ENCODE results near the gene CTNNA1.
"Not testable (repeated sequence)": the region's sequence is repeated elsewhere in the genome, so short reads cannot be mapped to it uniquely, and the experiment has no call there.

The CTNNA1 gene

DNA sequence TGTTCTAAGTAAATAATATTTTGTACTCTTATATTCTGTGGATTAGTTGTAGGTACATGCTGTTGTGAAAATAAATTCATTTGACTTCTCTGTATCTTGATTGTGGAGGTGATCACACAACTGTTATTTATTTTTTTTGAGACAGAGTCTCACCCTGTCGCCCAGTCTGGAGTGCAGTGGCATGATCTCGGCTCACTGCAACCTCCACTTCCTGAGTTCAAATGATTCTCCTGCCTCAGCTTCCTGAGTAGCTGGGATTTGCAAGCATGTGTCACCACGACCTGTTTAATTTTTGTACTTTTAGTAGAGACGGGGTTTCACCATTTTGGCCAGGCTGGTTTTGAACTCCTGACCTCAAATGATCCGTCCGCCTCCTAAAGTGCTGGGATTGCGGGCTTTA lies 7.9 kb downstream of the CTNNA1 start:
- DNase-seq = not testable (repeated sequence)

DNA sequence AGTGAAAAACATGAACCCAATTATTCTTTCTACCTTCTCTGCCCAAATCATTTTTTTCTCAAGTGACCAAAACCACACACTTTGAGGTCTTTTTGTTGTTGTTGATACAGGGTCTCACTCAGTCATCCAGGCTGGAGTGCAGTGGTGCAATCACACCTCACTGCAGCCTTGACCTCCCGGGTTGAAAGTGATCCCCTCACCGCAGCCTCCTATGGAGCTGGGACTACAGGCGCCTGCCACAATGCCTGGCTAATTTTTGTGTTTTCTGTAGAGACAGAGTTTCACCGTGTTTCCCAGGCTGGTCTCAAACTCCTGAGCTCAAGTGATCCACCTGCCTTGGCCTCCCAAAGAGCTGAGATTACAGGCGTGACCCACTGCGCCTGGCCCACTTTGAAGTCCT lies 8.4 kb downstream of the CTNNA1 start:
- DNase-seq = not testable (repeated sequence)

GRCh38 chr5:138762110-138762509 lies 8.9 kb downstream of the CTNNA1 start:
- no peak for DNase-seq

- DNase-seq = no peak
Measured at GRCh38 chr5:138763037-138763778, 10.0 kb downstream of the CTNNA1 start.

GRCh38 chr5:138770291-138770690 lies 17.1 kb downstream of the CTNNA1 start:
- DNase-seq = no peak

DNA sequence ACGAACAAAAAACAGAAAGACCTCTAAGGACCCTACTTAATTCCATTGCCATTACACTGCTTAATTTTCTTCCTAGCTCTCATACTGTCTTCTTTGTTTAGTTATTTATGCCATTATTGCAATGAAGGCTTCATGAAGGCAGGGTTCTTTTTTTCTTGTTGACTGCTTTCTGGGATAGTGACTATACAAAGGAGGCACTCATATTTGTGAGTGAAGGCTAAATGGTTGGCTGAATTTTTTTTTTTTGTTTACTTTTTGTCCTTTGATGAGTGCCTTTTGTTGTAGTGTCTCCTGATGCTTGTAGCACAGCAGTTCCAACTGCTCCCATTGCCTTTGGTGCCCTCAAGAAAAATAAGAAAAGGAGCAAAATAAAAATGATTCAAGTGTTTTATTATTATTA lies 17.8 kb downstream of the CTNNA1 start:
- no peak for DNase-seq

- no peak for DNase-seq
Measured at GRCh38 chr5:138772986-138773594, 19.9 kb downstream of the CTNNA1 start.

- DNase-seq = not testable (repeated sequence)
Measured at GRCh38 chr5:138773624-138774023, 20.4 kb downstream of the CTNNA1 start.

DNA sequence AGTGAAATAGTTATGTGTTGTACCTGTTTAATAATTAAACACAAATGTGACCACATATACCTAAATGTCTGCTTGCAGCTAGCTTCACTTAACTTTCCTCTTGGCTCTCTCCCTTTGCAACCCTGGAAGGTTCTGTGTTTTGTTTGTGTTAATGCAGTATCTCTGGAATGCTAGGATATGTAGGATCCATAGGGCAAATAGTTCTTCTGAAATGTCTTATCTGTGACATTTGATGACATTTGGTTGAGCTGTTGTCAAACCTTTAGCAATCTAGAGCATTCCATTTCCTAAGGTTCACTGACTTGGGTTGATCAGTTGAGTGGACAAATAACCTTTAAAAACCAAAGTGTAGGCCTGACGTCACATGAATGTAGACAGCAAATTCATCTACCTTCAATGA lies 21.8 kb downstream of the CTNNA1 start:
- DNase-seq = no peak

DNA sequence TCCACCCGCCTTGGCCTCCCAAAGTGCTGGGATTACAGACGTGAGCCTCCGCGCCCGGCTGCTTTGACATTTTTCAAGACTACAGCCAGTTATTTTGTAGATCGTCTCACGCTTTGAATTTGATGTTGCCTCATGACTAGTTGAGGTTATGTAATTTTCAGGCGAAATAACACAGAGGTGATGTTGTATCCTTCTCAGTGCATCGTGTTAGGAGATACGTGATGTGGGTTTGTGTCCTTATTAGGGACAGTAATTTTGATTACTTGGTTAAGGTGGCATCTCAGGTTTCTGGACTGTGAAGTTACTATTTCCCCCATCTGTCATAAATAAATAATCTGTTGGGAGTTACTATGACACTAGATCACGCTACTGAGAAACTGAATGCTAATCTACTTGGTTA lies 25.0 kb downstream of the CTNNA1 start:
- DNase-seq = no peak

DNA sequence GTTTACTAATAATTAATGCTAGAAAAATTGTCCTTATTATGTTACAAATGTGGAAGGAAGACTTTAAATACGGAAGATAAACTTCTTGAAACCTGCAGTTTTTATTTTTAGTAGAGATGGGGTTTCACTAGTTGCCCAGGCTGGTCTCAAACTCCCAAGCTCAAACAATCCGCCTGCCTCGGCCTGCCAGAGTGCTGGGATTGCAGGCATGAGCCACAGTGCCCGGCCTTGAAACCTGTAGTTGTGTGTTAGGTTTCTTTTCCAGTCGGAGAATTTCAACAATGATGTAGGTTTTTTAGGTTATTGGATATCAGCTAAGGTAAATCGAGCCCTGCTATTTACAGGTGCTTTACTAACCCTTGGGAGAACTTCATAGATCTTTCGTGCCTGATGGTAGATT lies 30.8 kb downstream of the CTNNA1 start:
- no peak for DNase-seq

DNA sequence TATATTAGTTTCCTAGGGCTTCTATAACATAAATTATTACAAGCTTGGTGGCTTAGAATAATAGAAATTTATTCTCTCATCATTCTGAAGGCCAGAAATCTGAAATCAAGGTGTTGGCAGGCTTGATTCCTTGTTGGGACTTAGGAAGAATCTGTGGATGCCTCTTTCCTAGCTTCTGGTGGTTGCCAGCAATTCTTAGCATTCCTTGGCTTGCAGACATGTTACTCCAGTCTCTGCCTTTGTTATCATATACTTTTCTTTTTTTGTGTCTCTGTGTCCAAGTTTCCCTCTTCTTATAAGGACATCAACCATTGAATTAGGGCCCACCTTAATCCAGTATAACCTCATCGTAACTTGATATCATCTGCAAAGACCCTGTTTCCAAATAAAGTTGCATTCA lies 31.4 kb downstream of the CTNNA1 start:
- DNase-seq = no peak

GRCh38 chr5:138789771-138790242 lies 36.6 kb downstream of the CTNNA1 start:
- peak; percentile 22 for DNase-seq

- DNase-seq = no peak
Measured at GRCh38 chr5:138790684-138791083, 37.5 kb downstream of the CTNNA1 start.

GRCh38 chr5:138792195-138792790 lies 39.1 kb downstream of the CTNNA1 start:
- no peak for DNase-seq

DNA sequence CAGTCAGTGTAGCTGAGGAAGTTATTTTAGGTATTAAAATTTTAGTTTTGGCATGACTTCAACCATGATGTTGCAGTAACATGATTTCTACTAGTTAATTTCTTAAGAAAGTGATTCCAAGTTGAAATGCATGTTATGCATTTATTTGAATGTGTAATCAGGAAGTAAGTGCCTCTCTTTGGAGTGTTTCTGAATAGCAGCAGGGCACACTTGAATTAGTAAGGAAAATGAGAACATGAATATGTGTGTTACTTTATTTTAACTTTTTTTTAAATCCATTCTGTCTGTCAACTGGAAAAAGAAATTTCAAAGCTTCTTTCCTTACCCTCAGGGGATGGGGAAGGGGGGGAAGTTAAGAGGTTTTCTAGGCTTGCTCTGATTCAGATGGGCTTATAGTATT lies 40.4 kb downstream of the CTNNA1 start:
- DNase-seq = no peak

GRCh38 chr5:138803285-138803684 lies 50.1 kb downstream of the CTNNA1 start:
- DNase-seq = no peak

DNA sequence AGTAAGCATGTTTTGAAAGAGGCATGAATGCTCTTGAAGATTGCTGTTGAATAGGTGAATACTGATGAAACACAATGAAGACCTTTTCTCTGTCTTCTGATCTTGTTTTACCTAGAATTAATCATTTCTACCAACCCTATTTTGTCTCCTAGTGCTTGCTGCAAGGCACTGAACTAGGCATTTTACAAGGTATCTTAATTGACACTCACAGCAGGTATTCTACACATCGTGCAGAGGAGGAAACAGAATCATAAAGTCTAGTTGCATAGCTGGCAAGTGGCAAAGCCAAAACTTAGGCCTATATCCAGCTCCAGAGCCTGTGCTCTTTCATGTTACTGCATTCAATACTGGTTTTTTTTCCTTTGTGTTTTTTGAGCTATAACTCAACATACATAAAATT lies 50.7 kb downstream of the CTNNA1 start:
- DNase-seq = no peak

DNA sequence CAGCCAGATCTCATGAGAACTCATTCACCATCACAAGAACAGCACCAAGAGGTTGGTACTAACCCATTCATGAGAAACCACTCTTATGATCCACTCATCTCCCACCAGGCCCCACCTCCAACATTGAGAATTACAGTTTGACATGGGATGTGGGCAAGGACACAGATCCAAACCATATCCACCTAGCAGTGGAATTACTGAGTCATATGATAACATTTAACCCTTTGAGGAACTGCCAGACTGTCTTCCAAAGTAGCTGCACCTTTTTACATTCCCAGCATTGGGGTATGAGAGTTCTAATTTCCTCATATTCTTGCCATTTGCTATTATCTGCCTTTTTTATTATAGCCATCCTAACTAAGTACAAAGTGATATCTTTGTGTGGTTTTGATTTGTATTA lies 51.9 kb downstream of the CTNNA1 start:
- no peak for DNase-seq

DNA sequence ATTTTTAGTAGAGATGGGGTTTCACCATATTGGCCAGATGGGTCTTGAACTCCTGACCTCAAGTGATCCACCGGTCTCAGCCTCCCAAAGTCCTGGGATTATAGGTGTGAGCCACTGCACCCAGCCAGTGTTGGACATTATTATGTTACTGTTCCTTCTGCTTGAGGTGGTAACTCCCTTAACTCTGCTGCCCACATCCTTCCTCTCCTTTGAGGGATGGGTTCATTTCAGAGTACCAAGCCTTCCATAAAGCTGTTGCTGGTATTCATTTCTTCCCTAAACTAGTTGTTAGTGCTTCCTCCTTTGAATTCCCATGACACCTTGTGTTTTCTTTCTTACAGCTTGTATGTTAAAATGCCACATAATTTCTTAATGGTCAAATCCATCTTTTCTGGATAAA lies 54.0 kb downstream of the CTNNA1 start:
- DNase-seq = no peak

DNA sequence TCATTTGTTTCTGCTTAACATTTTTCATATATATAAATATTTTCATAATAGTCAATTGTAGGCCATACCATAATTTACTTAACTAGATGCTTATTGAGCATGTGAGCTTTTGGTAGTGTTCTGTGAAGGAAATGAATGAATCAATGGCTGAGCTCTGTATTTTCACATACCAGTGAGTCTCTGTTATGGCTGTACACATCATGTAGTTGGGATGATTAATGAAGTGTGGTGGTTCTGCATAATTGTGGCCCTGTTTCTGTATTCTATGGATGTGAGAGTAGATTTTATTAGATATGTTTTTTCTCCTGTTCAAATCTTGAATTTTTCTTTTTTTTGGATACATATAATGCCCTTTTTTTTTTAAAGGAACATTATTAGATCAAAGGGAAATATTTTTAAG lies 56.2 kb downstream of the CTNNA1 start:
- DNase-seq = no peak

- not testable (repeated sequence) for DNase-seq
Measured at GRCh38 chr5:138810861-138811260, 57.6 kb downstream of the CTNNA1 start.

GRCh38 chr5:138815529-138815928 lies 62.3 kb downstream of the CTNNA1 start:
- no peak for DNase-seq

DNA sequence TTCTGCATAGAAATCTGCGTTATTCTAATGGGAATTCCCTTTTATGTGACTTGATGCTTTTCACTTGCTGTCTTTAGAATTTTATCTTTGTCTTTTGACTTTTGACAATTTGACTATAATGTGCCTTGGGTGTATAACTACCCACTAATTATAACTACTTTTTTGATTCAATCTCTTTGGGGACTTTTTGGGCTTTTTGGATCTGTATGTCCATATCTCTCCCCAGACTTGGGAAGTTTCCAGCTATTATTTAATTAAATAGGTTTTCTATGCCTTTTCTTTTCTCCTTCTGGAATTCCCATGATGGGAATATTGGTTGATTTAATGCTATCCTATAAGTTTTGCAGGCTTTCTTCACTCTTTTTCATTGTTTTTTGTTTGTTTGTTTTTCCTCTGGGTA lies 64.0 kb downstream of the CTNNA1 start:
- DNase-seq = no peak

Measured in SHP77 treated with DMSO at 0.1 percent for 48 hours (cell line).